GM12878 (cell line): ENCODE results near the gene CBARP. TPM values are rescaled to one million over a fixed set of nuclear protein-coding genes. Genes with fewer than 3 reads are reported as not detected.

Experiments used
- E2F8 ChIP-seq: fragments of 450-650 bp; IDR thresholded peaks from 2 replicates; pipeline ENCODE4 v1.6.1; 2018; ENCODE audit warnings: mild to moderate bottlenecking, low read depth, moderate library complexity; ENCODE audit not compliant: partially characterized antibody
- ESRRA ChIP-seq: IDR thresholded peaks from 2 replicates; pipeline ENCODE4 v1.6.1; 2012; ENCODE audit warnings: mild to moderate bottlenecking, low read length, improper control_type of control experiment
- JUNB ChIP-seq: IDR thresholded peaks from 2 replicates; pipeline ENCODE4 v1.6.1; 2016; ENCODE audit warnings: antibody characterized with exemption, mild to moderate bottlenecking
- LARP7 ChIP-seq: fragments of 450-650 bp; IDR thresholded peaks from 2 replicates; pipeline ENCODE4 v1.6.1; 2017; ENCODE audit warnings: mild to moderate bottlenecking
- MTA3 ChIP-seq: IDR thresholded peaks from 2 replicates; pipeline ENCODE4 v1.6.1; 2012; ENCODE audit warnings: low read length, inconsistent platforms, borderline replicate concordance
- NR2F1 ChIP-seq: fragments of 450-650 bp; conservative IDR thresholded peaks from 2 replicates; pipeline ENCODE4 v1.6.1; 2017; ENCODE audit warnings: mild to moderate bottlenecking
- POLR2AphosphoS2 ChIP-seq: IDR thresholded peaks from 2 replicates; pipeline ENCODE4 v1.6.1; 2011; ENCODE audit warnings: low read depth, mild to moderate bottlenecking, low read length, improper control_type of control experiment, moderate library complexity
- SIN3A ChIP-seq: IDR thresholded peaks from 2 replicates; pipeline ENCODE4 v1.6.1; 2012; ENCODE audit warnings: low read depth, low read length, improper control_type of control experiment
- polyA plus RNA-seq, 11 experiments: library from polyadenylated mRNA; depleted of rRNA in 4 of 11; unstranded in 6 of 11; stranded (reverse) in 5 of 11; fragments of >200 nt; fragmentation: Nextera tagmentation in 4 of 11; fragmentation: Illumina TruSeq in 1 of 11; extraction: Ambion mirVana in 4 of 11; extraction: Trizol in 1 of 11; gene quantifications; 1 replicate in 1 of 11; 2 replicates in 10 of 11; pipeline versions ENCODE4 v1.2.1 to v1.2.3, GENCODE V29; 2011 to 2016; ENCODE audit warnings: inconsistent platforms in 2 of 11, missing spikeins in 2 of 11, low read depth in 1 of 11
- total RNA-seq, 4 experiments: library from RNA; depleted of rRNA in 3 of 4; stranded (reverse); fragments of >200 nt in 3 of 4; fragmentation: Illumina TruSeq in 1 of 4; extraction: Trizol in 1 of 4; gene quantifications; 2 replicates each; pipeline versions ENCODE4 v1.2.1 to v1.2.3, GENCODE V29; 2013 to 2021
- TF ChIP-seq, protein P1 (sequence below): fragments of 450-650 bp; formaldehyde crosslinking; IDR thresholded peaks from 2 replicates; pipeline ENCODE4 v1.5.0; 2022; ENCODE audit warnings: mild to moderate bottlenecking, missing genetic modification characterization
- TF ChIP-seq, protein P2 (sequence below): fragments of 450-650 bp; IDR thresholded peaks from 2 replicates; pipeline ENCODE4 v1.6.1; 2014; ENCODE audit warnings: mild to moderate bottlenecking
- TF ChIP-seq, protein P3 (sequence below): fragments of 450-650 bp; IDR thresholded peaks from 2 replicates; pipeline ENCODE4 v1.6.1; 2017; ENCODE audit warnings: antibody characterized with exemption, mild to moderate bottlenecking, moderate library complexity

CBARP gene
- total and polyA plus RNA-seq, 10 of the 15 experiments (the other 5 are each of a cell fraction or from before 2014, with no cell fraction given): 0.04 to 0.59 (median 0.18) TPM; not detected in 3

DNA sequence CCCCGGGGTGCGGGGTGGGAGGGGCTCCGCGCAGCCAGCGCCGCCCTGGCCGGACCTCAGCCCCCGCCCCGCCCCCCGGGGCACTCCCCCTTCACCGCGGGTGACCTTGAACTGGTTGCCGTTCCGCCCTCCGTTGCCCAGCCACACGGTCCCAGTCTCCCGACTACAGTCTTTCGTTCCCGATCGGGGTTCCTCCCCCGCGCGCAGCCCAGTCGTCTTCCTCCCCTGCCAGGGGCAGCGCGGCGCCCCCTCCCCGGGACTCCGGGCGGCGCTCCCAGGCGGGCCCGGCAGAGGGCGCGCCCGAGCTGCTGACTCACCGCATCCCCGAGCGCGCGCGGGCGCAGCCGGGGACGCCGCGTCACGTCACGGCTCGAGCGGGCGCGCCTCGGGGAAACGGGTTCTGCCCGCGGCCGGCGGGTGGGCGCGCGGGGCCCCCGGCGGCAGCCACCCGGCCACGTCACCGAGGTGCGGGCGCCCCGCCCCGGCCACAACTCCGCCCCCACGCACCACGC is 11.0 kb upstream of the CBARP start (continued):
- TF ChIP-seq POLR2AphosphoS2 (0 out of 2 replicates have a peak, but pooled peaks have one; percentile 51), LARP7 (peak; percentile 84; the same call in 1 of the 2 replicates), E2F8 (no peak), ESRRA (peak; percentile 92; the same call in 1 of the 2 replicates), JUNB (no peak), NR2F1 (peak; percentile 91), MTA3 (no peak), SIN3A (no peak)
- TF ChIP-seq, protein P1, sequence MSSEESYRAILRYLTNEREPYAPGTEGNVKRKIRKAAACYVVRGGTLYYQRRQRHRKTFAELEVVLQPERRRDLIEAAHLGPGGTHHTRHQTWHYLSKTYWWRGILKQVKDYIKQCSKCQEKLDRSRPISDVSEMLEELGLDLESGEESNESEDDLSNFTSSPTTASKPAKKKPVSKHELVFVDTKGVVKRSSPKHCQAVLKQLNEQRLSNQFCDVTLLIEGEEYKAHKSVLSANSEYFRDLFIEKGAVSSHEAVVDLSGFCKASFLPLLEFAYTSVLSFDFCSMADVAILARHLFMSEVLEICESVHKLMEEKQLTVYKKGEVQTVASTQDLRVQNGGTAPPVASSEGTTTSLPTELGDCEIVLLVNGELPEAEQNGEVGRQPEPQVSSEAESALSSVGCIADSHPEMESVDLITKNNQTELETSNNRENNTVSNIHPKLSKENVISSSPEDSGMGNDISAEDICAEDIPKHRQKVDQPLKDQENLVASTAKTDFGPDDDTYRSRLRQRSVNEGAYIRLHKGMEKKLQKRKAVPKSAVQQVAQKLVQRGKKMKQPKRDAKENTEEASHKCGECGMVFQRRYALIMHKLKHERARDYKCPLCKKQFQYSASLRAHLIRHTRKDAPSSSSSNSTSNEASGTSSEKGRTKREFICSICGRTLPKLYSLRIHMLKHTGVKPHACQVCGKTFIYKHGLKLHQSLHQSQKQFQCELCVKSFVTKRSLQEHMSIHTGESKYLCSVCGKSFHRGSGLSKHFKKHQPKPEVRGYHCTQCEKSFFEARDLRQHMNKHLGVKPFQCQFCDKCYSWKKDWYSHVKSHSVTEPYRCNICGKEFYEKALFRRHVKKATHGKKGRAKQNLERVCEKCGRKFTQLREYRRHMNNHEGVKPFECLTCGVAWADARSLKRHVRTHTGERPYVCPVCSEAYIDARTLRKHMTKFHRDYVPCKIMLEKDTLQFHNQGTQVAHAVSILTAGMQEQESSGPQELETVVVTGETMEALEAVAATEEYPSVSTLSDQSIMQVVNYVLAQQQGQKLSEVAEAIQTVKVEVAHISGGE (CRISPR knock-in tag): no peak
- TF ChIP-seq, protein P2, sequence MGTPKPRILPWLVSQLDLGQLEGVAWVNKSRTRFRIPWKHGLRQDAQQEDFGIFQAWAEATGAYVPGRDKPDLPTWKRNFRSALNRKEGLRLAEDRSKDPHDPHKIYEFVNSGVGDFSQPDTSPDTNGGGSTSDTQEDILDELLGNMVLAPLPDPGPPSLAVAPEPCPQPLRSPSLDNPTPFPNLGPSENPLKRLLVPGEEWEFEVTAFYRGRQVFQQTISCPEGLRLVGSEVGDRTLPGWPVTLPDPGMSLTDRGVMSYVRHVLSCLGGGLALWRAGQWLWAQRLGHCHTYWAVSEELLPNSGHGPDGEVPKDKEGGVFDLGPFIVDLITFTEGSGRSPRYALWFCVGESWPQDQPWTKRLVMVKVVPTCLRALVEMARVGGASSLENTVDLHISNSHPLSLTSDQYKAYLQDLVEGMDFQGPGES: no peak; the same call in 1 of the 2 replicates
- TF ChIP-seq, protein P3, sequence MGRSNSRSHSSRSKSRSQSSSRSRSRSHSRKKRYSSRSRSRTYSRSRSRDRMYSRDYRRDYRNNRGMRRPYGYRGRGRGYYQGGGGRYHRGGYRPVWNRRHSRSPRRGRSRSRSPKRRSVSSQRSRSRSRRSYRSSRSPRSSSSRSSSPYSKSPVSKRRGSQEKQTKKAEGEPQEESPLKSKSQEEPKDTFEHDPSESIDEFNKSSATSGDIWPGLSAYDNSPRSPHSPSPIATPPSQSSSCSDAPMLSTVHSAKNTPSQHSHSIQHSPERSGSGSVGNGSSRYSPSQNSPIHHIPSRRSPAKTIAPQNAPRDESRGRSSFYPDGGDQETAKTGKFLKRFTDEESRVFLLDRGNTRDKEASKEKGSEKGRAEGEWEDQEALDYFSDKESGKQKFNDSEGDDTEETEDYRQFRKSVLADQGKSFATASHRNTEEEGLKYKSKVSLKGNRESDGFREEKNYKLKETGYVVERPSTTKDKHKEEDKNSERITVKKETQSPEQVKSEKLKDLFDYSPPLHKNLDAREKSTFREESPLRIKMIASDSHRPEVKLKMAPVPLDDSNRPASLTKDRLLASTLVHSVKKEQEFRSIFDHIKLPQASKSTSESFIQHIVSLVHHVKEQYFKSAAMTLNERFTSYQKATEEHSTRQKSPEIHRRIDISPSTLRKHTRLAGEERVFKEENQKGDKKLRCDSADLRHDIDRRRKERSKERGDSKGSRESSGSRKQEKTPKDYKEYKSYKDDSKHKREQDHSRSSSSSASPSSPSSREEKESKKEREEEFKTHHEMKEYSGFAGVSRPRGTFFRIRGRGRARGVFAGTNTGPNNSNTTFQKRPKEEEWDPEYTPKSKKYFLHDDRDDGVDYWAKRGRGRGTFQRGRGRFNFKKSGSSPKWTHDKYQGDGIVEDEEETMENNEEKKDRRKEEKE: 0 out of 2 replicates have a peak, but pooled peaks have one; percentile 66
